GM18858 (cell line): ENCODE measurements around the gene C4orf36.

ENCODE experiments used
- ATAC-seq: cut with Tn5 transposase; IDR thresholded peaks from one replicate; pipeline ENCODE4 v1.9.1; 2021; ENCODE audit not compliant: unreplicated experiment

The C4orf36 gene

GRCh38 chr4:86857341-86858052, 34.7 kb downstream of the C4orf36 start:
- no peak for ATAC-seq

- ATAC-seq = no peak
These were observed 35.3 kb downstream of the C4orf36 start for GRCh38 chr4:86856896-86857295.

GRCh38 chr4:86855572-86855971, 36.6 kb downstream of the C4orf36 start:
- no peak for ATAC-seq

DNA sequence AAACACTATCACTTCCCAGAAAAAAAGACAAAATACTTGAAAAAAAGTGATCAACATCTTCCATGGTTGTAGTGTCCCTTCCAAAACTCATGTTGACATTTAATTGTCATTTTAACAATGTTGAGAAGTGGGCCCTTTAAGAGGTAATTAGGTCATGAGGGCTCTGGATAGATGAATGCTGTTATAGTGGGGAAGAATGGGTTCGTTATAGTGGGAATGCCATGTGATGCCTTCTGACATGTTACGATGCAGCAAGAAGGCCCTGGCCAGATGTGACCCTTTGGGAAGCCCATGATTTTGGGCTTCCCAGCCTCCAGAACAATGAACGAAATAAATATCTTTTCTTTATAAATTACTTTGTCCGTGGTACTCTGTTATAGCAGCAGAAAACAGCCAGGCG, 39.0 kb downstream of the C4orf36 start:
- ATAC-seq = no peak

- ATAC-seq = no peak
These were observed 43.2 kb downstream of the C4orf36 start, which contains the start of gene SLC10A6 for GRCh38 chr4:86848732-86849619. Gene SLC10A6 (minus strand): TSS chr4:86849384. CDS start chr4:86849115, 269 bp downstream.

- ATAC-seq = no peak
These were observed 44.1 kb downstream of the C4orf36 start for GRCh38 chr4:86848136-86848535.

- ATAC-seq = no peak
These were observed 44.7 kb downstream of the C4orf36 start for GRCh38 chr4:86847571-86847970.

- ATAC-seq = no peak
These were observed 45.3 kb downstream of the C4orf36 start for GRCh38 chr4:86846921-86847320.

DNA sequence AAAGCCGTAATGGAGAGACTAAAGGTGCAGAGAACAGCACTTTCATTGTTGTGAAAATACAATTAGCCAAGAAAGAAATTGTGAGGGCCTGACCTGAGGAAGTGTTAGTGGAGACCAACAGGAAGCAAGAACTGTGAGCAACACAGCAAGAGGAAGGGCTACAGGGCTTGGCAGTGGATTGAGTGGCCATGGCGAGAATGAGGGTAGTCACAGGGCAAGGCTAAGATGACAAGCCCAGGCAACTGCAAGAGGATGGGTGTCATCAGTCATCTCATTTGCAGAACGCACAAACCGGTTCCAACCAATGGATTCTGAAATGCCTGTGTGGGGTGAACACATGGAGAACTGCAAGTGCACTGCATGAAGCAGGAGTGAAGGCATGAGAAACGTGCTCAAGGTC, 46.6 kb downstream of the C4orf36 start:
- no peak for ATAC-seq

DNA sequence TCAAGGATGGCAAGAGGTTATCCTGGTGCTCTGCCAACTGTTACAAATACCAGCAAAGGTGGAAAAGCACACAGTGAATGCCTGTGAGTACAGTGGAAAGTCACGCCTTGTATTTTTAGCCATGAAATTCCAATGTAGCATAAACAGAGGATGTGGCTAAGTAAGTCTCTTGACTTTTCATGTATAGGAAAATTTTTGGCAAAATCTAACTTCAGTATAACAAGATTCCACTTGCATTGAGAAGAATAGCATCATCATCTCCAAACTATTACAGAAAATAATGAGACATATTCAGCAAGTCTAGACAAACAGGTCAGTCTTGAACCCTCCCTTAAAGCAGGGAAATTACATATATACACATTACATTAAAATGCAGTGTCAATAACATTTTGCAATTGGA, 50.9 kb downstream of the C4orf36 start:
- ATAC-seq = no peak

GRCh38 chr4:86840858-86841257, 51.4 kb downstream of the C4orf36 start:
- ATAC-seq = no peak

DNA sequence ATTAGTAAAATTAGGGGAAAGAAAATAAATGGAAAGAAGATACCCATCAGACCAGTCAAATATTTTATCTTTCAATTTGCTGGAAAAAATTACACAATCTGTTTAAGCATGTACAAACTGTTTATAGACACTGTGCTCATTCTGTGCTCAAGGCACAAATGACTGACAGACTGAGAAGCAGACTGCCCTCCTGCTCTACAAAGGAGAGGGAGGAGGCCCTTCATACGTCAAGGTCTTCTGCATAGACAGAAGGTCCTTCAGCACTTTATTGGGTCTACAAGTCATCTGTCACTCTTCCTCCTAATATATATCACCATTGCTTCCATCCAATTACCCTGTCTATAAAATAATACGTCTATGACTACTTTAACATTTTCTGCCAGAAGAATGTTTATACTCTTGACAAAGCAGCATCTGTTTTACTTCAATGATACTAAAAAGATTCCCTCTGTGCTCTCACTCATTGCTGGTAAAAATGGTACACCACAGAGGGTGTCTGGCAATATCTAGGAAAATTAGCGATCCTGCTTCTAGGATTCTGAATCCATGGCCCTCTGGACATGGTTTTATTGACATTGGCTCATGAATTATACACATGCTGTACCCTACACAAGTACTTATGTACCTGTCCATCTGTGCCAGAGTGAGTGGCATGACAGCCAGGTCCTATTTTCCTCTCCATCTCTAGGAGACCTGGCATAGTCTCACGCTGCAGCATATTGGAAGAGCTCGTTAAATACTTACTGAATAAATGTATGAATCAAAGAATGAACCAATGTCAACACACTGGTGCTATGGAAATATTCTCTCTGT, 54.3 kb downstream of the C4orf36 start:
- ATAC-seq = no peak

DNA sequence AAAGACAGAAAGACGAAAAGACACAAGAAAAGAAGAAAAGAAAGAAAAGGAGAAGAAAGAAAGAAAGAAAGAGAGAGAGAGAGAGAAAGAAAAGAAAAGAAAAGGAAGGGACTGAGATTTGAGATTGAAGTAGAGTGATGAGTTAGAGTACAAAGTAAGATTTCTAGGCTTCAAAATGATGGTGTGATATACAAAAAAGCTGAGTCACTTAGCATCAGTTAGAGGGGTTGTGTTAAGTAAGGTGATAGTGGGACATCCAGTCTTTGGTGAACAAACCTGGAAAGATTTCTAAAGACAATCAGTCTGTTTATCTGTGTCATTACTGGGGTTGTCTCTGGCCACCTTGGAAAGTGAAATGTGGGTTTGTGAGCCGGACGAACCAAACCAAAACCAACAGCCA, 56.5 kb downstream of the C4orf36 start:
- no peak for ATAC-seq

DNA sequence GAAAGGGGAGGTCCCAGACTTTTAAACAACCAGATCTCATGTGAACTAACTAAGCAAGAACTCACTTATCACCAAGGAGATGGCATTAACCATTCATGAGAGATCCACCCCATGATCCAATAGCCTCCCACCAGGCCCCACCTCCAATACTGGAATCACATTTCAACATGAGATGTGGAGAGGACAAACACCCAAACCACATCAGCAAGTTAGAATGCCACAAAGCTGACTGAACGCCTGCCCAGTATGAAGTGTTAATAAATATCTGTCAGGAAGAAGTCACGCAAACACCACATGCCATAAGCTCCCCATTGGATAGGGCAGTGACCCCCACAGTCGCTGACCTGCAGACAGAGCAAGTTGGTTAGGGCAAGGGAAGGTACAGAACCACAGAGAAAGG, 57.3 kb downstream of the C4orf36 start:
- no peak for ATAC-seq

DNA sequence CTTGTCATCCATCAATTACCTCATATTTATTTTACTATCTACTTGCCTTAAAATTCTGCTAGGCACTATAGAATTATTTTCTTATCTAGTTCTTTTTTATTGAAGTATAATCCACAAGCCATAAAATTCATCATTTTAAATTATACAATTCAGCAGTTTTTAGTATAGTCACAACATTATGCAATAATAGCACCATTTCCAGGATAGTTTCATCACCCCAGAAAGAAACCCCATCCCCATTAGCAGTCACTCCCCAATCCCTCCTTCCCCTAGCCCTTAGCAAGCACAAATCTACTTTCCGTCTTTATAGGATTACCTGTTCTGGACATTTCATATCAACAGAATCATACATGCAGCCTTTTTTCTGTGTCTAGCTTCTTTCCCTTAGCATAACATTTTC, 58.6 kb downstream of the C4orf36 start:
- no peak for ATAC-seq

- no peak for ATAC-seq
These were observed 60.7 kb downstream of the C4orf36 start for GRCh38 chr4:86831262-86832130.
